Rectal smooth muscle tissue (tissue), 1 donor: Measurements from ENCODE around the gene SYCP3.

Source experiments
- H3K27ac ChIP-seq: one replicate; pipeline ENCODE4 v1.7.0; 2013; ENCODE audit warnings: low read depth, low read length, inconsistent platforms
- H3K27me3 ChIP-seq: one replicate; pipeline ENCODE4 v1.7.0; 2013; ENCODE audit warnings: low read length; ENCODE audit not compliant: control insufficient read depth, insufficient read depth
- H3K36me3 ChIP-seq: one replicate; pipeline ENCODE4 v1.7.0; 2013; ENCODE audit warnings: low read length; ENCODE audit not compliant: control insufficient read depth, insufficient read depth
- H3K4me1 ChIP-seq: one replicate; pipeline ENCODE4 v1.7.0; 2013; ENCODE audit warnings: low read length; ENCODE audit not compliant: control insufficient read depth, insufficient read depth
- H3K4me3 ChIP-seq: one replicate; pipeline ENCODE4 v1.7.0; 2013; ENCODE audit warnings: low read length
- H3K9ac ChIP-seq: one replicate; pipeline ENCODE4 v1.7.0; 2013; ENCODE audit warnings: low read length

Gene SYCP3

DNA sequence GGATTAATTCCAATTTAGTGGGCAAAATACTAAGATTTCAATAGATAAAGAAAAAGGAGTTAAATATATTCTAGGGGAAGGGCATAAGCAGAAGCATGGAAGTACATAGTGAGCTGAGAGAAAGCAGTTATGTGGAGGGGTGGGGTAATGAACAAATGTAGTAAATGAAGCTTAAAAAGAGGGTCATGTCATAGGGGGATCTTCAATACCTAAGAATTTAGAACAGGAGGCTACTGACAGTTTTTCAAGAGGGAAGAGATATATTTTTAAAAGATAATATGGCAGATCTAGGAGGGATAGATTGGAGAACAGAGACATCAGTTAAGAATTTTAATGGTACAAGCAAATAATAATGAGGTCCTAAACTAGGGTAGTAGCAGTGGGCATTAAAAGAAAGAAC lies 9.4 kb downstream of the SYCP3 start:
- no peak overlapping the region for H3K27ac ChIP-seq
- H3K27me3 ChIP-seq = no peaks in the 10 kb centered on the region
- H3K36me3 ChIP-seq = peaks cover 3% of the 10 kb centered on the region
- no peak overlapping the region for H3K9ac ChIP-seq
- H3K4me1 ChIP-seq = no peaks in the 10 kb centered on the region
- H3K4me3 ChIP-seq = no peak overlapping the region

DNA sequence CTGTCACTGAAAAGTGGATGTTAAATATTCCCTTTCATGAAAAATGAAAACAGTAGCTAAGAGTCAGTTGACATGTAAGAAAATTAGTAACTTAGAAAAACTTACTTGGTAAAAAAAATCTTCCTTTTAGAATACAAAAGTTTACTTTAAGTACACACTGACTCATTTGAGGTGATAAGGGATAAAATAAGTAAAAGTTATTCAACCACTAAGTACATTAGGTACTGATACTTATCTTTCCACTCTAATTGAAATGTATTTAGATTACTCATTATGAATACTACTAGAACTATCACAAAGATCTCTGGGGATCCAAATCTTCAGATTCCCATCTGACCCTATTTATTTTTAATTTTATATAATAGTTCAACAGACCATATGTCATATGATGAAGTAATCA lies 12.2 kb downstream of the SYCP3 start:
- Histone ChIP-seq H3K27me3 (no peaks in the 10 kb centered on the region), H3K27ac (no peak overlapping the region), H3K36me3 (no peaks in the 10 kb centered on the region), H3K9ac (no peak overlapping the region), H3K4me1 (no peaks in the 10 kb centered on the region), H3K4me3 (no peak overlapping the region)

- no peak overlapping the region for H3K9ac ChIP-seq
- no peak overlapping the region for H3K4me3 ChIP-seq
- H3K36me3 ChIP-seq = no peaks in the 10 kb centered on the region
Measured at GRCh38 chr12:101722392-101722791, 16.9 kb downstream of the SYCP3 start.

GRCh38 chr12:101720118-101720517 lies 19.1 kb downstream of the SYCP3 start:
- Histone ChIP-seq H3K27ac (no peak overlapping the region), H3K27me3 (no peaks in the 10 kb centered on the region), H3K4me3 (no peak overlapping the region), H3K36me3 (no peaks in the 10 kb centered on the region), H3K9ac (no peak overlapping the region), H3K4me1 (no peaks in the 10 kb centered on the region)

More at GRCh38 chr12:101722392-101722791, 16.9 kb downstream of the SYCP3 start:
- H3K27ac ChIP-seq = no peak overlapping the region
- H3K27me3 ChIP-seq = no peaks in the 10 kb centered on the region
- no peaks in the 10 kb centered on the region for H3K4me1 ChIP-seq

DNA sequence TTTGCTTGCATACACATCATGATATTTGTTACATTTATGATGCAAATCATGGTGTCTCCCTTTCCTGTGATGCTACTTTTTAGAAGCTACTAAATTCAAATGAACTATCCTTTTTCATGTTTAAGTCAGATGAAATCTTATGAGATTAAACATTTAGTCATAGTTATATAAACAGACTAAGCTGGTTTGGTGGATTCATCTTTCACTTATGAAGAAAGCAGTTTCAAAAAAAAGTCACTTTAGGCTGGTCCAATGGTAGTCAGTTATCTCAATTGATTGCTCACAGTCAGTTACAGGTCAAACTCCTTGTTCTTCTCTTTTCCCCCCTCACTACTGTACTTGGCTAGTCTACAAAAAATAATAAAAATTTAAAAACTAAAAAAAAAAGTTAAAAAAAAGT lies 19.7 kb downstream of the SYCP3 start:
- no peak overlapping the region for H3K27ac ChIP-seq
- no peak overlapping the region for H3K9ac ChIP-seq
- no peak overlapping the region for H3K4me3 ChIP-seq
- H3K4me1 ChIP-seq = no peaks in the 10 kb centered on the region
- H3K27me3 ChIP-seq = no peaks in the 10 kb centered on the region
- H3K36me3 ChIP-seq = no peaks in the 10 kb centered on the region

DNA sequence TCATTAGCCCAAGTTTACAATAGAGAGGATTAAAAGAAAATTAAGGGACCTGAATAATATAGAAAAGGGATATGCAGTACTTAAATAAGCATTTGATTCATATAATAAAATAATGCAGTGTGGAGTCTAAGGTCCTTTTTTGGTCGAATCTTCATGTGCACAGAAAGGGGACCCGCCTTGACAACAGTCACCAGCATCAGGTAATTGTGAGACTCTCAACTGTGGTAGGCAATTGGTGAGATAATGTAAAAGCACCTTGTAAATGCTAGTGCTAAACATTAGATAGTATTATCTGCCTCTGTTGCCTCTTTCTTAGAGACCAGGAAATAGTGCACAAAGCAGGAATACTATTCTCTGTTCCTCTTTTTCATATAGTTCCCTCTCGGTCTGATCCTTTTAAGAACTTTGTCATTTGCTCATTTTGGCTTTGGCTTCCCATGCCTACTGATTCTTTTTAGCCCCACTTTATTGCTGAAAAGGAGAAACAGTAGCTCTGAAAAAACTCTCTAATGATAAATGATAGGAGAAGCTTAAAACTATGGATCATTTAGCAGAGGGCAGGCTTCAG lies 24.3 kb downstream of the SYCP3 start:
- no peaks in the 10 kb centered on the region for H3K4me1 ChIP-seq
- no peaks in the 10 kb centered on the region for H3K27me3 ChIP-seq
- H3K36me3 ChIP-seq = no peaks in the 10 kb centered on the region
- H3K27ac ChIP-seq = no peak overlapping the region
- no peak overlapping the region for H3K9ac ChIP-seq
- H3K4me3 ChIP-seq = no peak overlapping the region

DNA sequence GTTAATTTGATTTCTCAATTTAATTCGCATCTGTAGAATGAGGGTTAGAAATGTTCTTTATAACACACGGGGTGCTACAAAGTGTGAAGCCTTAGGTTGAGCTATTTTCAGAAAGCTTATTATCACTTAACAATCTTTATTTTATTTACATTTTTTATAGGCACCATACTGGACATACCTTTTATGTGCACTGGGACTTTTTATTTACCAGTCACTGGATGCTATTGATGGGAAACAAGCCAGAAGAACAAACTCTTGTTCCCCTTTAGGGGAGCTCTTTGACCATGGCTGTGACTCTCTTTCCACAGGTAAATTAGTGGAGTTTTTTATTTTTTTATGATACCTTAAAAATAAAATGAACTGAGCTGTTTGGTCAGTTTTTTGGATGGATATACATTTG lies 25.3 kb downstream of the SYCP3 start:
- no peaks in the 10 kb centered on the region for H3K4me1 ChIP-seq
- no peak overlapping the region for H3K4me3 ChIP-seq
- H3K9ac ChIP-seq = no peak overlapping the region
- no peaks in the 10 kb centered on the region for H3K36me3 ChIP-seq
- no peak overlapping the region for H3K27ac ChIP-seq
- H3K27me3 ChIP-seq = no peaks in the 10 kb centered on the region

DNA sequence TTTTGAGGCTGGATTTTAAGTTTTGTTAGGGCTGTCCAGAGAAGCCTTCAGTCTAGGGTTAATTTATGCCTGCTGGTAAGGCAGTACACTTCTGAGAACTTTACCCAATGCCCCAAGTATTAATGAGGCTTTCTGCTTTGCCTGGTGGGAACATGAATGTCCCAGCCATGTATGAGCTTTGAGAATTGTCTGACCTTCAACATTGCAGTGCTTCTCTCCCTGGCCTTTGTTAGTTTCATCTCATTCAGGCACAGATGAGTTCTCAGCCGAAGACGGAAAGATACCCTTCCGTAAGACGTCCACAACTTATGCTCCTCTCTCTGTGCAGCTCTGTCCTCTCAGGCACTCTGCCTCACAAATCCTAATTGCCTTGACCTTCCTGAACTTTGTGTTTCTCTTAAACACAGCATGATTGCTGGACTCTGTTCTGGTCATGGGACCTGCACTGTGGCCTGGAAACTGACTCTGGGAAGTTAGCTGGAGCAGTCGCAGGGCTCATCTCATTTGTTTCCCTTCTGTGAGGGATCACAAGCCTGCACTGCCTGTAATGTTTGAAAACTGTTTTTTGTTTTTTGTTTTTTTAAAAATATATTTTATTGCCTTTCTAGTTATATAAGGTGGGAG lies 26.1 kb downstream of the SYCP3 start:
- Histone ChIP-seq H3K27ac (no peak overlapping the region), H3K27me3 (no peaks in the 10 kb centered on the region), H3K4me1 (no peaks in the 10 kb centered on the region), H3K9ac (no peak overlapping the region), H3K4me3 (no peak overlapping the region), H3K36me3 (no peaks in the 10 kb centered on the region)

GRCh38 chr12:101710288-101710687 lies 29.0 kb downstream of the SYCP3 start:
- Histone ChIP-seq H3K4me1 (no peaks in the 10 kb centered on the region), H3K9ac (no peak overlapping the region), H3K36me3 (no peaks in the 10 kb centered on the region), H3K4me3 (no peak overlapping the region), H3K27ac (no peak overlapping the region), H3K27me3 (no peaks in the 10 kb centered on the region)

DNA sequence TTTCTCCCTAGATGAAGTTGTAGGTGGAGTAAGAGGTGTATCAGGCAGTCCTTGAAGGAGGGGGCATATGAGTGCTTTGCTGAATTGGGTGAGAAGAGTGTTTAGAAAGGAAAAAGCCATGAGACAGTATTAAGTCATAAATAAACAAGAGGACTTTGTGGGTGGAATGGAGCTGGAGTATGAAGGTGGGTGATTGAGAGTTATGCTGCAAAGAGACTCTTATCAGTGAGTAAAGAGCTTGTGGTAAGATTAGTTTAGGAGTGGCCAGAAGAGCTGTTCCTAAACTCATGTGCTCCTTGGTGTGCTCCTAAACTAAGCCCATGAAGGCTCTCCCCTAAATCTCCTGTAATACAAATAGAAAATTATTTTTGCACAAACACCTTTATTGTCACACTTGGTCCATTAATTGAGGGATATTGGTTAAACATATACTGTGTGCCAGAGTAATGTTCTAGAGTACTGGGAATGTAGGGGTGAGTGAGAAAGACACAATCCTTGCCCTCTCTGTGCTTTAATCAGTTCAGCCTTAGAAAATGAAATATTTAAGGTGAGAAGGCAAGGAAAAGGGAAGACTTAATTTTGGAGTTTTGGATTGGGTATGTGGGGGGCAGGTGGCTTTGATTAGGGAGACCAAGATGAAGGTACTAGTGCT lies 32.0 kb downstream of the SYCP3 start:
- H3K27ac ChIP-seq = no peak overlapping the region
- H3K9ac ChIP-seq = no peak overlapping the region
- no peaks in the 10 kb centered on the region for H3K27me3 ChIP-seq
- H3K4me3 ChIP-seq = no peak overlapping the region
- no peaks in the 10 kb centered on the region for H3K4me1 ChIP-seq
- no peaks in the 10 kb centered on the region for H3K36me3 ChIP-seq

DNA sequence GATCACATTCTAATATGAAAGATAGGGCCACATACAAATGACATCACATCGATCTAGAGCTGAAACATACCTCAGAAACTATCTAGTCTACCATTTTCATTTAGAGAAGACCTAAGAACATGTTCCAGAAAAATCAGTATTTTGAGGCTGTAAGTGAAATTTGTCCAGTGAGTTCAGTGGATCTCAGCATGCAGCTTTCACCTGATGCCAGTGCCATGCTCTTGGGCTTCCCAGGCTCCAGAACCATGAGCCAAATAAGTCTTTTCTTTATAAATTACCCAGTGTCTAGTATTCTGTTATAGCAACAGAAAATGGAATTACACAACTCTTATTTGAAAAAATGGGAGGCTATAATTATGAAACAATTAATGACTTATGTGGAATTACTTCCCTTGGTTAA lies 32.9 kb downstream of the SYCP3 start:
- H3K4me3 ChIP-seq = no peak overlapping the region
- H3K4me1 ChIP-seq = no peaks in the 10 kb centered on the region
- H3K27ac ChIP-seq = no peak overlapping the region
- H3K9ac ChIP-seq = no peak overlapping the region
- H3K27me3 ChIP-seq = no peaks in the 10 kb centered on the region
- H3K36me3 ChIP-seq = no peaks in the 10 kb centered on the region

DNA sequence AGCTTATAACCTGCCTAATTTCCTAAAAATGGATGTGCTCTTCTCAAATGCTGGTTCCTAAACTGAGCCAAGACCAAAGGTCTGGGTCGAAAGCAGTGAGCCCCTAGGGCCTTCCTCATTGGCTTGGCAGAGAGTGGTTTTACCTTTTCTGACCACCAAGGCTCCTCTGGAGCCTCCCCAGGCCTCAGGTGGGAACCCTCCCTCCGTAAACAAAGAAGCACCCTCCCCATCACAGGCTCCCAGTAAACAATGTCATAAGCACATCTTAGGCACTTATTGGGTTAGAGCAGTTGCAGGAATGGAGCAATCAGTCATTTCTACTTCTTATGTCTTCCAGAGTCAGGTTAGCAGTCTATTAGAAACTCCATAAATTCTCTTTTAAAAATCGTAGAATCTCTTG lies 35.8 kb downstream of the SYCP3 start:
- Histone ChIP-seq H3K36me3 (no peaks in the 10 kb centered on the region), H3K4me1 (peaks cover 3% of the 10 kb centered on the region), H3K27ac (no peak overlapping the region), H3K27me3 (no peaks in the 10 kb centered on the region), H3K9ac (no peak overlapping the region), H3K4me3 (no peak overlapping the region)

- H3K27ac ChIP-seq = no peak overlapping the region
- H3K36me3 ChIP-seq = no peaks in the 10 kb centered on the region
- no peaks in the 10 kb centered on the region for H3K27me3 ChIP-seq
- peaks cover 15% of the 10 kb centered on the region for H3K4me1 ChIP-seq
- H3K4me3 ChIP-seq = peak overlapping the region; percentile 4
- no peak overlapping the region for H3K9ac ChIP-seq
Measured at GRCh38 chr12:101700299-101700820, 38.9 kb downstream of the SYCP3 start.
